A673 (cell line): ENCODE results near the gene ETV3L. TPM values are rescaled to one million over a fixed set of nuclear protein-coding genes. Genes with fewer than 3 reads are reported as not detected.

Experiments
- BruUV-seq: library from RNA; stranded (reverse); fragments of 400-500 nt; replicated peaks from 2 replicates; lab custom pipeline; 2021; lab: Mats Ljungman, UMichigan
- CTCF ChIA-PET: fragments of 300-600 bp; sonication (Branson Sonifier 250); formaldehyde crosslinking; loops from one replicate; lab custom pipeline; 2022; ENCODE audit warnings: antibody characterized with exemption; lab: Charles Lee
- POLR2A ChIA-PET: fragments of 300-600 bp; sonication (Branson Sonifier 250); formaldehyde crosslinking; loops from one replicate; lab custom pipeline; 2022; ENCODE audit warnings: antibody characterized with exemption; ENCODE audit not compliant: low non-redundant PET; lab: Charles Lee
- DNase-seq: peaks from one replicate; pipeline ENCODE4 v3.0.0-alpha.2; 2015; ENCODE audit warnings: low spot score
- H3K27ac ChIP-seq: fragments of 200-600 bp; sonication (generic); 2 replicates; pipeline ENCODE4 v1.5.1; 2016; ENCODE audit warnings: mixed run types, low read depth, mild to moderate bottlenecking, mixed read lengths, antibody characterized with exemption, low read length; ENCODE audit not compliant: poor library complexity, severe bottlenecking
- H3K27me3 ChIP-seq: fragments of 200-600 bp; sonication (generic); replicated peaks from 2 replicates; pipeline ENCODE4 v1.6.1; 2017; ENCODE audit warnings: mixed run types, low read depth, mild to moderate bottlenecking, mixed read lengths, antibody characterized with exemption, low read length; ENCODE audit not compliant: insufficient read depth, poor library complexity
- H3K36me3 ChIP-seq: fragments of 200-600 bp; sonication (generic); 2 replicates; pipeline ENCODE4 v1.6.1; 2016; ENCODE audit warnings: mixed run types, mild to moderate bottlenecking, mixed read lengths, antibody characterized with exemption, low read length; ENCODE audit not compliant: insufficient read depth, poor library complexity, severe bottlenecking
- H3K4me1 ChIP-seq: fragments of 200-600 bp; sonication (generic); 2 replicates; pipeline ENCODE4 v1.6.1; 2017; ENCODE audit warnings: mixed run types, mild to moderate bottlenecking, mixed read lengths, antibody characterized with exemption, low read length; ENCODE audit not compliant: insufficient read depth, poor library complexity, severe bottlenecking
- H3K4me3 ChIP-seq: fragments of 200-600 bp; sonication (generic); 2 replicates; pipeline ENCODE4 v1.5.1; 2016; ENCODE audit warnings: low read depth, mixed run types, mild to moderate bottlenecking, mixed read lengths, low read length; ENCODE audit not compliant: poor library complexity, severe bottlenecking
- H3K9me3 ChIP-seq: fragments of 200-600 bp; sonication (generic); 2 replicates; pipeline ENCODE4 v1.6.1; 2016; ENCODE audit warnings: mixed run types, low read depth, mild to moderate bottlenecking, mixed read lengths, antibody characterized with exemption, low read length; ENCODE audit not compliant: poor library complexity, severe bottlenecking
- CTCF ChIP-seq: fragments of 300-800, 200-600 bp; sonication (generic); conservative IDR thresholded peaks from 2 replicates; pipeline ENCODE4 v1.5.1; 2017; ENCODE audit warnings: low read depth, mild to moderate bottlenecking, antibody characterized with exemption, low read length, moderate library complexity, mixed read lengths
- EZH2 ChIP-seq: fragments of 200-600 bp; sonication (generic); IDR thresholded peaks from 2 replicates; pipeline ENCODE4 v1.6.1; 2017; ENCODE audit warnings: borderline replicate concordance, low read depth, mild to moderate bottlenecking, mixed read lengths, antibody characterized with exemption, low read length; ENCODE audit not compliant: poor library complexity, severe bottlenecking
- intact Hi-C: fragments of 100-400 bp; cut with micrococcal nuclease; formaldehyde crosslinking; loops from one replicate; pipeline ENCODE4 v1.10.0; 2022; ENCODE audit not compliant: unreplicated experiment
- total RNA-seq: library from RNA; stranded (reverse); gene quantifications from 2 replicates; pipeline ENCODE4 v1.2.3, GENCODE V29; 2021

Gene ETV3L
- total RNA-seq, 1 experiment from 2014 or later: not detected

- CTCF ChIA-PET: no interaction called here
- H3K4me1 ChIP-seq: peaks cover 43% of the 10 kb centered on the region
Measured at GRCh38 chr1:157140063-157140588, 40.5 kb upstream of the ETV3L start.

GRCh38 chr1:157139052-157139715 lies 39.6 kb upstream of the ETV3L start:
- peaks cover 21% of the 10 kb centered on the region for H3K36me3 ChIP-seq
- ChIA-PET POLR2A (interaction anchor here (0.6 kb wide), 1 partner anchor 174 kb away, joined by 4 read pairs; no protein-coding TSS in a partner anchor), CTCF (interaction anchor here (0.6 to 0.8 kb wide), 2 partner anchors 16 to 21 kb away, joined by 3 to 8 read pairs; no protein-coding TSS in a partner anchor)
- H3K9me3 ChIP-seq: no peaks in the 10 kb centered on the region
- H3K27ac ChIP-seq: peak overlapping the region; percentile 93
- no peaks in the 10 kb centered on the region for H3K27me3 ChIP-seq
- peaks cover 41% of the 10 kb centered on the region for H3K4me1 ChIP-seq
- intact Hi-C loops: no loop called here
- DNase-seq: no peak
- TSS peak; percentile 82 for BruUV-seq
- no peak for TF ChIP-seq CTCF
- no peak for TF ChIP-seq EZH2
- H3K4me3 ChIP-seq: peak overlapping the region; percentile 94

More at GRCh38 chr1:157140063-157140588, 40.5 kb upstream of the ETV3L start:
- intact Hi-C loops: no loop called here
- no peaks in the 10 kb centered on the region for H3K9me3 ChIP-seq
- POLR2A ChIA-PET: no interaction called here
- H3K36me3 ChIP-seq: peaks cover 12% of the 10 kb centered on the region
- DNase-seq: no peak
- TF ChIP-seq EZH2: no peak
- no peaks in the 10 kb centered on the region for H3K27me3 ChIP-seq
- no peak overlapping the region for H3K4me3 ChIP-seq
- H3K27ac ChIP-seq: no peak overlapping the region
- no TSS peak for BruUV-seq

GRCh38 chr1:157138220-157139051 lies 38.8 kb upstream of the ETV3L start, which contains the start of gene ETV3:
Gene ETV3, minus strand, starts transcription at chr1:157138395. Its CDS starts 2,043 bp downstream, at chr1:157136352.
- Histone ChIP-seq H3K9me3 (no peaks in the 10 kb centered on the region), H3K27me3 (no peaks in the 10 kb centered on the region), H3K27ac (peak within 1 kb of the TSS; percentile 93), H3K4me3 (peak within 1 kb of the TSS; percentile 94), H3K36me3 (peaks cover 29% of the 10 kb centered on the region), H3K4me1 (peaks cover 35% of the 10 kb centered on the region)
- CTCF ChIA-PET: interaction anchor here (1.6 to 1.8 kb wide), 2 partner anchors 17 to 48 kb away, joined by 5 to 9 read pairs; no protein-coding TSS in a partner anchor
- peak; percentile 96 for DNase-seq
- BruUV-seq: no TSS peak
- intact Hi-C loops: loop anchor here (1.0 kb wide), 1 partner anchor 10 kb away; no protein-coding TSS in a partner anchor
- POLR2A ChIA-PET: interaction anchor here (0.6 kb wide), 1 partner anchor 174 kb away, joined by 4 read pairs; no protein-coding TSS in a partner anchor
- TF ChIP-seq EZH2 (no peak), CTCF (no peak)
